K562 (cell line): ENCODE measurements around the gene TFDP3. TPM values are rescaled to one million over a fixed set of nuclear protein-coding genes. Genes with fewer than 3 reads are reported as not detected.

ENCODE experiments used
- ATAC-seq: fragments of 200-7000 bp; cut with Tn5 transposase; 3 replicates; pipeline ENCODE4 v1.9.1; 2020; ENCODE audit warnings: moderate library complexity
- BruUV-seq: library from RNA; stranded (reverse); fragments of 400-500 nt; replicated peaks from 2 replicates; lab custom pipeline; 2021; lab: Mats Ljungman, UMichigan
- CTCF ChIA-PET: fragments of 300-600 bp; formaldehyde crosslinking; extraction: SDS; loops from one replicate; lab custom pipeline; 2021; ENCODE audit warnings: low intra/inter-chr PET ratio; lab: Yijun Ruan, JAX
- POLR2A ChIA-PET: fragments of 300-600, 350-650 bp; sonication (Branson Sonifier 250); formaldehyde crosslinking; extraction: SDS; loops from one replicate; lab custom pipeline; 2021; ENCODE audit warnings: antibody characterized with exemption, inconsistent platforms; lab: Yijun Ruan, JAX
- DNase-seq, 4 experiments: peaks; one replicate each; pipeline versions ENCODE4 v3.0.0 to v3.0.0-alpha.2; 2011 to 2018; ENCODE audit warnings: low spot score in 3 of 4, mixed read lengths in 3 of 4; ENCODE audit errors: extremely low read depth in 1 of 4
- FAIRE-seq: peaks from 2 replicates; lab custom pipeline; 2011; peaks lifted over from hg19 to GRCh38; lab: Jason Lieb, UNC
- H2AFZ ChIP-seq: 2 replicates; pipeline ENCODE4 v1.6.0; 2011; ENCODE audit warnings: low read depth, low read length, control low read depth, inconsistent platforms
- H3K27ac ChIP-seq: fragments of 200-600 bp; 3 replicates; pipeline ENCODE4 v1.8.0; 2011; ENCODE audit warnings: low read depth, mild to moderate bottlenecking, control low read depth, inconsistent platforms, low read length, moderate library complexity, mixed read lengths; ENCODE audit errors: extremely low read depth
- H3K27me3 ChIP-seq, 2 experiments: fragments of 300-600 bp in 1 of 2; 2 replicates in 1 of 2; 3 replicates in 1 of 2; pipeline versions ENCODE4 v1.6.0 to v1.8.0; 2011; ENCODE audit warnings: inconsistent platforms in 2 of 2, low read length in 2 of 2, mild to moderate bottlenecking in 1 of 2, mixed read lengths in 1 of 2, moderate library complexity in 1 of 2; ENCODE audit not compliant: control insufficient read depth in 2 of 2, insufficient read depth in 2 of 2
- H3K36me3 ChIP-seq: fragments of 300-600 bp; 3 replicates; pipeline ENCODE4 v1.8.0; 2011; ENCODE audit warnings: mild to moderate bottlenecking, low read length, inconsistent platforms; ENCODE audit not compliant: control insufficient read depth, insufficient read depth
- H3K4me1 ChIP-seq, 2 experiments: fragments of 200-600 bp in 1 of 2; replicated peaks in 1 of 2; 2 replicates in 1 of 2; 3 replicates in 1 of 2; pipeline versions ENCODE4 v1.5.1 to v1.8.0; 2011; ENCODE audit warnings: inconsistent platforms in 2 of 2, low read length in 2 of 2, mild to moderate bottlenecking in 1 of 2, mixed read lengths in 1 of 2, moderate library complexity in 1 of 2; ENCODE audit not compliant: control insufficient read depth in 2 of 2, insufficient read depth in 2 of 2
- H3K4me2 ChIP-seq: 2 replicates; pipeline ENCODE4 v1.6.1; 2011; ENCODE audit warnings: low read length, control low read depth, inconsistent platforms, mixed read lengths; ENCODE audit not compliant: insufficient read depth
- H3K4me3 ChIP-seq: fragments of 200-600 bp; sonication (generic), shearing (Covaris generic); 2 replicates; pipeline ENCODE4 v1.5.1; 2016; ENCODE audit warnings: control low read depth, inconsistent platforms
- H3K79me2 ChIP-seq: fragments of 200-600 bp; 3 replicates; pipeline ENCODE4 v1.8.0; 2011; ENCODE audit warnings: low read length, inconsistent platforms; ENCODE audit not compliant: control insufficient read depth, insufficient read depth
- H3K9ac ChIP-seq, 2 experiments: 2 replicates each; pipeline versions ENCODE4 v1.6.0 to v1.6.1; 2011; ENCODE audit warnings: low read depth in 2 of 2, low read length in 2 of 2, control low read depth in 1 of 2, inconsistent platforms in 1 of 2, mild to moderate bottlenecking in 1 of 2, mixed read lengths in 1 of 2; ENCODE audit not compliant: insufficient read depth in 1 of 2
- H3K9me1 ChIP-seq: one replicate; pipeline ENCODE4 v1.6.0; 2011; ENCODE audit warnings: inconsistent platforms, mild to moderate bottlenecking, low read length, moderate library complexity; ENCODE audit not compliant: control insufficient read depth, insufficient read depth
- H3K9me3 ChIP-seq: replicated peaks from 2 replicates; pipeline ENCODE4 v1.5.1; 2011; ENCODE audit warnings: low read depth, low read length, inconsistent platforms; ENCODE audit not compliant: control insufficient read depth, insufficient read depth
- H4K20me1 ChIP-seq: replicated peaks from 2 replicates; pipeline ENCODE4 v1.6.1; 2011; ENCODE audit warnings: low read length, inconsistent platforms, mixed read lengths; ENCODE audit not compliant: control insufficient read depth, insufficient read depth
- ARID4B ChIP-seq: sonication (generic); formaldehyde crosslinking; IDR thresholded peaks from 2 replicates; pipeline ENCODE4 v1.8.0; 2022; ENCODE audit warnings: mild to moderate bottlenecking, missing genetic modification reagents
- ARNT ChIP-seq, 2 experiments: fragments of 450-650 bp; IDR thresholded peaks; 2 replicates each; pipeline ENCODE4 v1.6.1; 2016; ENCODE audit warnings: mild to moderate bottlenecking in 1 of 2
- CTCFL ChIP-seq: IDR thresholded peaks from 2 replicates; pipeline ENCODE4 v1.6.1; 2011; ENCODE audit warnings: borderline replicate concordance, low read depth, mild to moderate bottlenecking, moderate library complexity, low read length; ENCODE audit not compliant: insufficient read depth, poor library complexity, severe bottlenecking
- HDAC1 ChIP-seq, 2 experiments: fragments of 450-650 bp; IDR thresholded peaks; 2 replicates each; pipeline ENCODE4 v1.6.1; 2016 to 2017; ENCODE audit warnings: inconsistent platforms in 1 of 2, mild to moderate bottlenecking in 1 of 2, moderate library complexity in 1 of 2
- POLR2B ChIP-seq: fragments of 450-650 bp; IDR thresholded peaks from 2 replicates; pipeline ENCODE4 v1.6.1; 2018; ENCODE audit warnings: low read depth; ENCODE audit not compliant: partially characterized antibody
- STAT5A ChIP-seq: IDR thresholded peaks from 2 replicates; pipeline ENCODE4 v1.6.1; 2012; ENCODE audit warnings: low read length, inconsistent platforms, borderline replicate concordance
- ZMIZ1 ChIP-seq, 2 experiments: fragments of 150-350 bp in 1 of 2; IDR thresholded peaks; 2 replicates each; pipeline ENCODE4 v1.6.1; 2012 to 2016; ENCODE audit warnings: low read depth in 2 of 2, low read length in 2 of 2, mild to moderate bottlenecking in 1 of 2, moderate library complexity in 1 of 2
- ZNF449 ChIP-seq: fragments of 250-450 bp; sonication (Bioruptor Pico); IDR thresholded peaks from 2 replicates; pipeline ENCODE4 v1.8.0; 2022; ENCODE audit warnings: moderate library complexity, mild to moderate bottlenecking, inconsistent platforms
- WGBS: fragments of 100-300 bp; shearing (Covaris generic); methylation state at CpG from one replicate; pipeline ENCODE4 v1.1.6; 2016; ENCODE audit warnings: low coverage, mixed read lengths; ENCODE audit not compliant: insufficient coverage; ENCODE audit errors: missing lambda C conversion rate; 5-methylcytosine and 5-hydroxymethylcytosine counted together
- in situ Hi-C: fragments of 300-500 bp; cut with MboI; formaldehyde crosslinking; loops from 4 replicates; pipeline ENCODE4 v1.15.0; 2018; ENCODE audit warnings: inconsistent platforms, mixed read lengths
- intact Hi-C: fragments of 100-400 bp; cut with micrococcal nuclease; formaldehyde crosslinking; loops from 2 replicates; pipeline ENCODE4 v1.14.2; 2022
- polyA plus RNA-seq, 8 experiments: library from polyadenylated mRNA; depleted of rRNA in 4 of 8; stranded (reverse) in 5 of 8; unstranded in 3 of 8; fragments of >200 nt; fragmentation: Nextera tagmentation in 2 of 8; fragmentation: Illumina TruSeq in 1 of 8; extraction: Ambion mirVana in 2 of 8; extraction: Trizol in 1 of 8; gene quantifications; 2 replicates each; pipeline versions ENCODE4 v1.2.1 to v1.2.3, GENCODE V29; 2011 to 2014; ENCODE audit warnings: inconsistent platforms in 1 of 8, missing spikeins in 1 of 8
- total RNA-seq, 7 experiments: library from RNA; depleted of rRNA in 6 of 7; stranded (reverse); fragments of >200 nt in 6 of 7; fragmentation: Illumina TruSeq in 2 of 7; extraction: Trizol in 2 of 7; gene quantifications; 2 replicates each; pipeline versions ENCODE4 v1.2.1 to v1.2.3, GENCODE V29; 2011 to 2021; ENCODE audit warnings: low replicate concordance in 1 of 7

TFDP3 gene
- total and polyA plus RNA-seq, 9 of the 15 experiments (the other 6 are each of a cell fraction or from before 2014, with no cell fraction given), result 0.09 to 0.25 (median 0.12) TPM; not detected in 5

- Histone ChIP-seq H3K4me2 (no peak overlapping the region), H3K9me1 (no peaks in the 10 kb centered on the region), H3K4me1 (no peaks in the 10 kb centered on the region), H3K36me3 (no peaks in the 10 kb centered on the region), H3K9me3 (no peaks in the 10 kb centered on the region), H3K79me2 (no peaks in the 10 kb centered on the region), H2AFZ (no peak overlapping the region), H3K9ac (no peak overlapping the region), H3K27me3 (no peaks in the 10 kb centered on the region), H3K27ac (no peak overlapping the region), H4K20me1 (no peaks in the 10 kb centered on the region), H3K4me3 (no peak overlapping the region)
- ChIA-PET POLR2A (interaction anchor here (0.8 kb wide), 1 partner anchor 20 kb away, joined by 3 read pairs; no protein-coding TSS in a partner anchor), CTCF (no interaction called here)
- in situ Hi-C loops, result no loop called here
- no peak for FAIRE-seq
- WGBS, result 0% methylated on average over 1 of the region's 3 CpGs
- no peak for DNase-seq
- BruUV-seq, result no TSS peak
- ATAC-seq, result no peak
- TF ChIP-seq ARNT (IDR thresholded peaks at IDR 0.05), result no peak
- no peak for TF ChIP-seq CTCFL
- no peak for TF ChIP-seq POLR2B
- no peak for TF ChIP-seq ARID4B
- no peak for TF ChIP-seq ZMIZ1 (IDR thresholded peaks at IDR 0.05; ENCODE audit: low read depth in 2 of 2, low read length in 2 of 2)
- TF ChIP-seq ZNF449 (CRISPR knock-in tag), result no peak
- TF ChIP-seq HDAC1 (IDR thresholded peaks at IDR 0.05), result no peak
- no peak for TF ChIP-seq STAT5A
- intact Hi-C loops, result loop anchor here (10.0 kb wide), 1 partner anchor 205 kb away; no protein-coding TSS in a partner anchor
These were observed 38.7 kb downstream of the TFDP3 start for GRCh38 chrX:133179500-133179899.
